Keratinocyte (primary cell): ENCODE data around the gene FBXO45.
"Not testable (repeated sequence)": the region's sequence is repeated elsewhere in the genome, so short reads cannot be mapped to it uniquely, and the experiment has no call there.

ENCODE experiments used
- CTCF ChIP-seq, 3 experiments: IDR thresholded peaks in 1 of 3; conservative IDR thresholded peaks in 1 of 3; optimal IDR thresholded peaks in 1 of 3; 2 replicates in 2 of 3; 3 replicates in 1 of 3; pipeline versions ENCODE3 to v1.5.1; 2011; ENCODE audit warnings: low read length in 3 of 3, mild to moderate bottlenecking in 3 of 3, moderate library complexity in 2 of 3, control low read depth in 1 of 3, inconsistent platforms in 1 of 3; ENCODE audit not compliant: insufficient read depth in 2 of 3; ENCODE audit errors: extremely low read depth in 1 of 3
- EZH2 ChIP-seq: IDR thresholded peaks from one replicate; pipeline ENCODE4 v1.6.1; 2012; ENCODE audit warnings: inconsistent platforms, mild to moderate bottlenecking, low read length, moderate library complexity

GRCh38 chr3:196597971-196598733, 29.7 kb downstream of the FBXO45 start:
- TF ChIP-seq CTCF (optimal IDR thresholded peaks at IDR 0.05 in 1 of 3, IDR thresholded peaks at IDR 0.05 in 1 of 3, conservative IDR thresholded peaks at IDR 0.05 in 1 of 3; ENCODE audit: extremely low read depth in 1 of 3, insufficient read depth in 2 of 3, low read length in 3 of 3); EZH2: not testable (repeated sequence)
